ENCODE data around the gene TEP1. TPM values are rescaled to one million over a fixed set of nuclear protein-coding genes. Genes with fewer than 3 reads are reported as not detected.

TEP1 gene
- 12.0 and 12.5 TPM in 2 replicates for total RNA-seq

GRCh38 chr14:20412876-20413743, at the start of gene TEP1:
TEP1 (minus strand) TSS chr14:20413501; CDS start chr14:20408439, 5,062 bp downstream.

GRCh38 chr14:20461225-20462141, 48.2 kb upstream of the TEP1 start, which contains the start of gene PIP4P1:
PIP4P1 (minus strand) TSS chr14:20461434; CDS start chr14:20461325, 109 bp downstream.

GRCh38 chr14:20454516-20455354, 41.4 kb upstream of the TEP1 start, which contains the start of the genes APEX1 and OSGEP:
APEX1 (plus strand) TSS chr14:20455226; CDS start chr14:20455646, 420 bp downstream.
OSGEP (minus strand) TSS chr14:20454812; CDS start chr14:20454683, 129 bp downstream.

GRCh38 chr14:20435582-20436362, 22.5 kb upstream of the TEP1 start, which contains the start of gene KLHL33:
KLHL33 (minus strand) TSS chr14:20436166; CDS start chr14:20435811, 355 bp downstream.

GRCh38 chr14:20343092-20343861, 70.0 kb downstream of the TEP1 start, which contains the start of gene PARP2:
PARP2 (plus strand) TSS chr14:20343635; CDS start chr14:20343642, 7 bp downstream.

GRCh38 chr14:20332788-20333493, 80.4 kb downstream of the TEP1 start, which contains the start of gene CCNB1IP1:
CCNB1IP1 (minus strand) TSS chr14:20333279; CDS start chr14:20316523, 16,756 bp downstream.

Other genes starting within 250 kb of the TEP1 start
- gene OR11G2, start 222.6 kb downstream of the TEP1 start, total RNA-seq: not detected in 2 replicates
- not detected in 2 replicates for gene OR11H6, start 189.8 kb downstream of the TEP1 start, total RNA-seq
- gene OR11H7, start 184.5 kb downstream of the TEP1 start, total RNA-seq: not detected in 2 replicates
- not detected in 2 replicates for gene OR11H4, start 174.2 kb downstream of the TEP1 start, total RNA-seq
- 27.1 and 44.9 TPM in 2 replicates for gene TTC5, start 107.5 kb downstream of the TEP1 start, total RNA-seq
- gene CCNB1IP1, start 80.2 kb downstream of the TEP1 start, total RNA-seq: 35.9 and 45.7 TPM in 2 replicates
- gene PARP2, start 69.9 kb downstream of the TEP1 start, total RNA-seq: 3.3 and 5.7 TPM in 2 replicates
- gene KLHL33, start 22.7 kb upstream of the TEP1 start, total RNA-seq: 0.32 and 0.60 TPM in 2 replicates
- gene OSGEP, start 41.3 kb upstream of the TEP1 start, total RNA-seq: 24.9 and 26.3 TPM in 2 replicates
- 46.5 and 68.7 TPM in 2 replicates for gene APEX1, start 41.7 kb upstream of the TEP1 start, total RNA-seq
- gene PIP4P1, start 47.9 kb upstream of the TEP1 start, total RNA-seq: 20.9 and 22.1 TPM in 2 replicates
- 6.6 and 9.6 TPM in 2 replicates for gene PNP, start 55.9 kb upstream of the TEP1 start, total RNA-seq
- 0.17 TPM in 1 of 2 replicates, not detected in the other for gene RNASE10, start 92.0 kb upstream of the TEP1 start, total RNA-seq
- not detected in 2 replicates for gene RNASE9, start 147.5 kb upstream of the TEP1 start, total RNA-seq
- not detected in 2 replicates for gene RNASE11, start 174.5 kb upstream of the TEP1 start, total RNA-seq
- gene RNASE12, start 177.9 kb upstream of the TEP1 start, total RNA-seq: not detected in 2 replicates
- not detected in 2 replicates for gene OR6S1, start 228.2 kb upstream of the TEP1 start, total RNA-seq